Measurements from ENCODE around the gene FAM241A.
"Not testable (repeated sequence)": the region's sequence is repeated elsewhere in the genome, so short reads cannot be mapped to it uniquely, and the experiment has no call there.

The FAM241A gene

GRCh38 chr4:112138538-112138937, 6.7 kb upstream of the FAM241A start:
- no peak for DNase-seq (ENCODE audit: low read depth in 2 of 2)

GRCh38 chr4:112140536-112140935, 4.7 kb upstream of the FAM241A start:
- DNase-seq (ENCODE audit: low read depth in 2 of 2): no peak

- DNase-seq (ENCODE audit: low read depth in 2 of 2): no peak
Measured at GRCh38 chr4:112141366-112142138, 3.7 kb upstream of the FAM241A start.

GRCh38 chr4:112142182-112142581, 3.1 kb upstream of the FAM241A start:
- DNase-seq (ENCODE audit: low read depth in 2 of 2): no peak

- DNase-seq (ENCODE audit: low read depth in 2 of 2): no peak
Measured at GRCh38 chr4:112143781-112144180, 1.5 kb upstream of the FAM241A start.

- no peak for DNase-seq (ENCODE audit: low read depth in 2 of 2)
Measured at GRCh38 chr4:112144546-112145325, 518 bp upstream of the FAM241A start.

- DNase-seq (ENCODE audit: low read depth in 2 of 2): peak; percentile 23 to 53
Measured at GRCh38 chr4:112145790-112146501, 692 bp downstream of the FAM241A start.

- no peak for DNase-seq (ENCODE audit: low read depth in 2 of 2)
Measured at GRCh38 chr4:112146502-112146813, 1.2 kb downstream of the FAM241A start.

GRCh38 chr4:112147697-112148096, 2.4 kb downstream of the FAM241A start:
- DNase-seq (ENCODE audit: low read depth in 2 of 2): no peak

- DNase-seq (ENCODE audit: low read depth in 2 of 2): no peak
Measured at GRCh38 chr4:112150920-112151319, 5.7 kb downstream of the FAM241A start.

- no peak for DNase-seq (ENCODE audit: low read depth in 2 of 2)
Measured at GRCh38 chr4:112152521-112152920, 7.3 kb downstream of the FAM241A start.

- no peak for DNase-seq (ENCODE audit: low read depth in 2 of 2)
Measured at GRCh38 chr4:112153211-112153791, 8.0 kb downstream of the FAM241A start.

- DNase-seq (ENCODE audit: low read depth in 2 of 2): no peak
Measured at GRCh38 chr4:112156112-112156511, 10.9 kb downstream of the FAM241A start.

GRCh38 chr4:112156553-112156952, 11.3 kb downstream of the FAM241A start:
- DNase-seq (ENCODE audit: low read depth in 2 of 2): no peak

- not testable (repeated sequence) for DNase-seq (ENCODE audit: low read depth in 2 of 2)
Measured at GRCh38 chr4:112163706-112164105, 18.5 kb downstream of the FAM241A start.

GRCh38 chr4:112167794-112168193, 22.5 kb downstream of the FAM241A start:
- no peak for DNase-seq (ENCODE audit: low read depth in 2 of 2)

- no peak for DNase-seq (ENCODE audit: low read depth in 2 of 2)
Measured at GRCh38 chr4:112168719-112169500, 23.7 kb downstream of the FAM241A start.

- no peak for DNase-seq (ENCODE audit: low read depth in 2 of 2)
Measured at GRCh38 chr4:112170451-112170993, 25.3 kb downstream of the FAM241A start.

- DNase-seq (ENCODE audit: low read depth in 2 of 2): not testable (repeated sequence)
Measured at GRCh38 chr4:112171051-112171763, 26.0 kb downstream of the FAM241A start.

GRCh38 chr4:112172180-112172579, 26.9 kb downstream of the FAM241A start:
- no peak for DNase-seq (ENCODE audit: low read depth in 2 of 2)
